ENCODE data around the gene TNFRSF14. TPM values are rescaled to one million over a fixed set of nuclear protein-coding genes. Genes with fewer than 3 reads are reported as not detected.

The TNFRSF14 gene
- total RNA-seq, 2 experiments from 2014 or later = 120 to 123 TPM

DNA sequence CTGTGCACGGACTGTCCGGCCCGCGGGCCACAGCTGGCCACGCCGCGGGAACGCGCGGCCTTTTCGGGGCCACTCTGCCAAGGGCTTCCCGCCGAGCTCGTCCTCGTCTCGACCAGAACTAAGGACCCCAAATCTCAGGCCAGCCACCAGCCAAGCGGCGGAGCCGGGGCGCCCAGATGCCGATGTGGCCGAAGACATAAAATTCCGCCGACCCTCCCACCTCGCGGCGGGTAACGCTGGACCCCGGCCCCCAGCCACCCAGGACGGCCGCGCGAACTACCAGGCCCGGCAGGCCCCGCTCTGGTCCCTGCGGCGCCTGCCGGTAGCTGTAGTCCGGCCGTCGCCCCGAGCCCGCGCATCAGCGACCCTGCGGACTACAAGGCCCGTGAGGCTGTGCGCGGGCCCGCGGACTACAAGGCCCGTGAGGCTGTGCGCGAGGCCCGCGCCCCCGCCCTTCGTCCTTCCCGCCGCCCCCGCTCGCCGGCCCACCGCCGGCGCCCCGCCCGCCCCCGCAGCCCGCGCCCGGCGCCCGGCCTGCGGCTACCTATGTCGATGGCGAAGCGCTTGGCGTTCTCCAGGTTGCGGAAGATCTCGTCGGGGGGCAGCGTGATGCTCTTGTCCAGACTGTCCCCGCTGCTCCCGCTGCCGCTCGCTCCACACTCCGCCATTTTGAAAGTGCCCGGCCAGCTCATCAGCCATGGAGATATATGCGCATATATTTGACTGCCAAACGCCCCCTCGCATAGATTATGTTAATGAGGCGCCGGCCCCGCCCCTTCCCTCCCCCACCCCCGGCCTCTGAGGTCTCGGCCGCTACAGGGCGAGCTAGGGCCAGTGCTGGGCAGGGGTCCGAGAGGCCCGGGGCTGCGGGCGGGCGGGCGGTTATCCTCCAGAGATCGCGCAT lies 30.0 kb upstream of the TNFRSF14 start, which contains the start of gene PANK4:
PANK4 (minus strand) TSS at position 677 of the 904 bp plus-strand sequence; CDS start at position 668, 9 bp downstream.
- peaks cover 3% of the 10 kb centered on the region for H3K27me3 Mint-ChIP-seq (ENCODE audit: low read depth)
- H3K27ac Mint-ChIP-seq = peak within 1 kb of the TSS; percentile 97
- peaks cover 47% of the 10 kb centered on the region for H3K4me1 Mint-ChIP-seq (ENCODE audit: low read depth)
- DNase-seq = peak; percentile 90
- H3K9me3 Mint-ChIP-seq = no peaks in the 10 kb centered on the region
- peaks cover 6% of the 10 kb centered on the region for H3K36me3 Mint-ChIP-seq (ENCODE audit: low read depth)
- H3K4me3 Mint-ChIP-seq = peak within 1 kb of the TSS; percentile 87
- intact Hi-C loops (cut with micrococcal nuclease) = loop anchor here (1.0 to 5.0 kb wide), 6 partner anchors 21 to 329 kb away; partner anchors contain the start of gene PRXL2B
- CTCF ChIA-PET = interaction anchor here (0.7 to 2.1 kb wide), 2 partner anchors 20 to 21 kb away, joined by 3 to 10 read pairs; no protein-coding TSS in a partner anchor

DNA sequence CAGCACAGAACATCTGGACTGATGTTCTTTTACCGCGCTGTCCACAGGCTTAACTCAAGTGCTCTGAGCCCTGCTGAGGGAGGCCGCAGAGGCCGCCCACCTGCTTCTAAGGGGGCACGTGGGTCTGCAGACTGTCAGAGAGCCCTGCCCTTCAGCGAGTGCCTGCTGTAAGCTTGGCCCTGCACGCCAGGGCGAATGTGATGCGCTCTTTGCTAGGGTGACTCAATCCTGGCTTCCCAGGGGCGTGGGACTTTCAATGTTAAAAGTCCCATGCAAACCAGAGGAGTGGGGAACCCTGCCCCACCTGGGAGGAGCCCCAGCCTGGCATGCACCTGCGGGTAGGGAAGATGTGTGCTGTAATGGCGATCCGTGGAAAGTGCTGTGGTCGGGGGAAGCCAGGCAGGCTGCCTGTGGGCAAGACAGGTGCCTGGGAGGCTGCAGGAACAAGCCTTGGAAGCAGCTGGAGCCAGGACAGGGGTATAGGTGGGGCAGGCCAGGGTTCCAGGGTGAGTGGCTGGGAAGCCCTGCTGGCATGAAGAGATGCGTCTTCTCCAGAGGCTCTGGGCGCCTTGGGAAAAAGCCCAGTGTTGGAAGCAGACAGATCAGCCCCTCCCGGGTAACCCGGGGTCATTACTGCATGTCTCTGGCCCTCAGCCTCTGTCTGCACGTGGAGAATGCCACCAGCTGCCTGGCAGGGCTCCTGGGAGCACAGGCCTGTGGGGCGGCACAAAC lies 29.2 kb upstream of the TNFRSF14 start:
- Mint-ChIP-seq H3K27me3 (ENCODE audit: low read depth) (peaks cover 7% of the 10 kb centered on the region), H3K36me3 (ENCODE audit: low read depth) (peaks cover 6% of the 10 kb centered on the region), H3K4me1 (ENCODE audit: low read depth) (peaks cover 47% of the 10 kb centered on the region), H3K9me3 (no peaks in the 10 kb centered on the region), H3K27ac (no peak overlapping the region), H3K4me3 (peak overlapping the region; percentile 87)
- CTCF ChIA-PET = no interaction called here
- intact Hi-C loops (cut with micrococcal nuclease) = loop anchor here (1.0 to 5.0 kb wide), 6 partner anchors 20 to 330 kb away; partner anchors contain the start of gene PRXL2B
- peak; percentile 88 for DNase-seq

DNA sequence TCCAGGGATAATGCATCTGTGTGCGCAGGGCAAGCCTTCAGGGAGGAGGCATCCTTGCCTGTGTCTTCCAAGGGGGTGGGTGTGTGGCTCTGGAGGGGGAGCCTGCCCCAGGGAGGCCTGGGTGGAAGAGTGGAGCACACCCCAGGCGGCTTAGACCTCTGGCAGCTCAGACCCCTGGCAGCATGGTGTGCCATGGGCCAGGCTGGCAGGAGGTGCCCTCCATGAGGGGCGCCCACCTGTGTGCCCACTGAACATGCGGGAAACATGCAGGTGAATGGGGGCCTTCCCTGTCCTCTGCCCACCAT lies 28.7 kb upstream of the TNFRSF14 start:
- no peak overlapping the region for H3K27ac Mint-ChIP-seq

DNA sequence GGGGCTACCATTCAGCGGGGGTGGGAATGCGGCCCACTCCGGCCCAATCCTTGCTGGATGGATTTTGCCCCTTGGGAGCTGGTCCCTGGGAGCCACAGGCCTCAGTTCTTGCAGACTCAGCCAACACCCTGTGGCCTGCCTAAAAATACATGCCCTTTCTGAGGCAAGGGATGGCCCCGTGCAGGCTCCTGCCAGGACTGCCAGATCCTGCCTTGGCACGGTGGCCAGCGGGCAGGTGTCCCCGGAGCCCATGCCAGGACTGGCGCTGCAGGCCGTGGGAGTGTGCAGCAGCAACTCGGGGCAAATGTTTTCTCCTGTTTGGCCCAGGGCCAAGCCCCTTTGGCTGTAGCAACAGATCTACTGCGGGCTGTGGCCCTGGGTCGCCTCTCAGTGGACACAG lies 28.2 kb upstream of the TNFRSF14 start:
- no peak overlapping the region for H3K4me3 Mint-ChIP-seq
- no peaks in the 10 kb centered on the region for H3K9me3 Mint-ChIP-seq
- intact Hi-C loops (cut with micrococcal nuclease) = loop anchor here (5.0 kb wide), 1 partner anchor 331 kb away; no protein-coding TSS in a partner anchor
- DNase-seq = no peak
- peaks cover 2% of the 10 kb centered on the region for H3K36me3 Mint-ChIP-seq (ENCODE audit: low read depth)
- H3K4me1 Mint-ChIP-seq (ENCODE audit: low read depth) = peaks cover 39% of the 10 kb centered on the region
- no peak overlapping the region for H3K27ac Mint-ChIP-seq
- CTCF ChIA-PET = interaction anchor here (0.6 kb wide), 1 partner anchor 21 kb away, joined by 4 read pairs; no protein-coding TSS in a partner anchor
- peaks cover 9% of the 10 kb centered on the region for H3K27me3 Mint-ChIP-seq (ENCODE audit: low read depth)

More for the DNA sequence above, 28.7 kb upstream of the TNFRSF14 start:
- Mint-ChIP-seq H3K27me3 (ENCODE audit: low read depth) (peaks cover 9% of the 10 kb centered on the region), H3K36me3 (ENCODE audit: low read depth) (peaks cover 5% of the 10 kb centered on the region), H3K9me3 (no peaks in the 10 kb centered on the region), H3K4me3 (no peak overlapping the region), H3K4me1 (ENCODE audit: low read depth) (peaks cover 44% of the 10 kb centered on the region)
- intact Hi-C loops (cut with micrococcal nuclease) = loop anchor here (5.0 kb wide), 1 partner anchor 330 kb away; no protein-coding TSS in a partner anchor
- CTCF ChIA-PET = no interaction called here
- no peak for DNase-seq

DNA sequence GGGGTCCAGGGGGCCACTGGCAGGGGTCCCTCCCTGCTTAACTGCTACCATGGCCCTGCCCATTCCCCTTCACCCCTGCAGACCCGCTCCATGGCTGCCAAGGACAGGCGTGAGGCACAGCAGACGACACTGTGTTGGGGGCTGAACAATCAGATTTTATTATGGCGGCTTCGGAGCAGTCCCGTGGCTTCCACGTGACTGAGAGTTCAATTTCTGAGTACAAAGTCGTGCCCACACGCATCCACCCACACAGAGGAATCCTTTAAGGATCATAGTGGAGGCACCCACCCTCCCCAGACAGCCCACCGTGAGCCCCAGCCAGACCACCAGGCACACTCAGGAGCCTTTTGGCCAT lies 27.6 kb upstream of the TNFRSF14 start:
- intact Hi-C loops (cut with micrococcal nuclease) = loop anchor here (5.0 kb wide), 1 partner anchor 331 kb away; no protein-coding TSS in a partner anchor
- CTCF ChIA-PET = no interaction called here
- no peaks in the 10 kb centered on the region for H3K36me3 Mint-ChIP-seq (ENCODE audit: low read depth)
- H3K4me1 Mint-ChIP-seq (ENCODE audit: low read depth) = peaks cover 34% of the 10 kb centered on the region
- H3K4me3 Mint-ChIP-seq = peak overlapping the region; percentile 6
- no peaks in the 10 kb centered on the region for H3K9me3 Mint-ChIP-seq
- no peak overlapping the region for H3K27ac Mint-ChIP-seq
- DNase-seq = no peak
- peaks cover 9% of the 10 kb centered on the region for H3K27me3 Mint-ChIP-seq (ENCODE audit: low read depth)

DNA sequence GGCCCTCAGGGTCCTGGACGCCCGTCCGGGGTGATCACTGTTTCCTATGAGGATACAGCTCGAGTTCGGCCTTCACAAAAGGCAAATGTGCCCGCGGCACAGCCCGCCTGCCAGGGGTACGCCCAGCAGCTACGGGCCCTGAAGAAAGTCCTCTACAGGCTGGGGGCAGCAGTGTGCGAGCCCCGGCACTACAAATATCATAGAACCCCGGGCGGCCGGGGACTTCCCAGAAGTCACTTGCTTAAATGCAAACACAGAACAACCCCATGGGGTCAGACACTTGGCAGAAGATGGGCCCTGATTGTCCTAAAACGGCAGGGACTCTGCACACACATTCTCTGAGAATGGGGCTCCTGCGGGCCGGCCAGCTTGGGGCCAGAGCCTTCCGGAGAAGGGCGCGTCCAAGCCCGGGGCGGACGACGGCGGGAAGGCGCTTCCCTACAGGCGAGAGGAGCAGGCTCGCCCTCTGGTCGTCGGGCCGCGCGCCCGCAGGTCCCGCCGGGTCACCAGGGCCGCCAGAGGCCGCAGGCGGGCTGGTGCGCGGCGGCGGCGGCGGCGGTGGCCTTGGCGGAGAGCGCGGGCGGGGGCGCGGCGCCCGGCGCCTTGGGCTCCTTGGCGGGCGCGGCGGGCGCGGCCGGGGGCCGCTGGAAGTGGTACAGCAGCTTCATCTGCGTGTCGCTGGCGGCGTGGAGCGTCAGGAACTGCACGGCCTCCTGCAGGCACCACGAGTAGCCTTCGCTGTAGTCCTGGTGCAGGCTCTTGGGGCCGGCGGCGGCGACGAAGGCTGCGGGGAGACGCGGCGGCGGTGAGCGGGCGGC lies 27.0 kb upstream of the TNFRSF14 start:
- CTCF ChIA-PET = interaction anchor here (1.2 kb wide), 1 partner anchor 18 kb away, joined by 4 read pairs; no protein-coding TSS in a partner anchor
- intact Hi-C loops (cut with micrococcal nuclease) = loop anchor here (5.0 kb wide), 1 partner anchor 332 kb away; no protein-coding TSS in a partner anchor
- Mint-ChIP-seq H3K9me3 (no peaks in the 10 kb centered on the region), H3K4me3 (peak overlapping the region; percentile 60), H3K36me3 (ENCODE audit: low read depth) (no peaks in the 10 kb centered on the region), H3K4me1 (ENCODE audit: low read depth) (peaks cover 29% of the 10 kb centered on the region), H3K27me3 (ENCODE audit: low read depth) (peaks cover 9% of the 10 kb centered on the region), H3K27ac (no peak overlapping the region)
- peak; percentile 46 for DNase-seq

DNA sequence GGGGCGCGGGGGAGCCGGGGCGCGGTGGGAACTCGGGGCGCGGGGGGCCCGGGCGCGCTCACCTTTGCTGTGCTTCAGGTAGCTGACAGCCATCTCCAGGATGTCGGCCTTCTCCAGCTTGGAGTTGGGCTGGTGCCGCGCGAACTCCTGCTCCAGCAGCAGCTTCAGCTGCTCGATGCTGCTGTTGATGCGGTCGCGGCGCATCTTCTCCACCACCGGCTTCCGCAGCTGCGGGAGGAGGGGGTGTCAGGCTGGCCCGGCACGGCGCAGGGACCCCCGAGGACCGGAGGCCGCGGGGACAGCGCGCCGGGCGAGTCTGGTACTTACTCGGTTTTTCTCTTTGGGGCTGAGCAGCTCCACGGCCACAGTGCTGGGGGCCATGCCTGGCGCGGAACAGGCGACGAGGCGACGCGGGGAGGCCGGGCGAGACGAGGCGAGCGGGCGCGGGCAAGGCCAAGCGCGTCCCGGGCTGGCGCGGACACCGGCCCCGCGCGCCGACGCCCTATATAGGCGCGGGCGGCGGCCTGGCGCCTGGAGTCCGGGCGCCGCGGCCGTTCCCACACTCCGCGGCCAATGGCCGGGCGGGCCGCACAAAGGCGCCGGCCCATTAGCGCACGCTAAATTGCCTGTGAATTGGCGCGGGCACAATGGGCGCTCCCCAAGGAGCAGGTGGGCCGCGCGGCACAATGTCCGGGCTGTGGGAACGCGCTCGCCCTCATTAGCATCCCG lies 26.2 kb upstream of the TNFRSF14 start, which contains the start of gene HES5:
HES5 (minus strand) TSS at position 480 of the 729 bp plus-strand sequence; CDS start at position 381, 99 bp downstream.
- H3K27ac Mint-ChIP-seq = no peak within 1 kb of the TSS
- CTCF ChIA-PET = interaction anchor here (0.8 to 1.2 kb wide), 4 partner anchors 10 to 17 kb away, joined by 3 to 4 read pairs (median 3); no protein-coding TSS in a partner anchor
- DNase-seq = no peak
- peaks cover 9% of the 10 kb centered on the region for H3K27me3 Mint-ChIP-seq (ENCODE audit: low read depth)
- no peaks in the 10 kb centered on the region for H3K36me3 Mint-ChIP-seq (ENCODE audit: low read depth)
- intact Hi-C loops (cut with micrococcal nuclease) = loop anchor here (5.0 kb wide), 1 partner anchor 333 kb away; no protein-coding TSS in a partner anchor
- H3K9me3 Mint-ChIP-seq = no peaks in the 10 kb centered on the region
- H3K4me1 Mint-ChIP-seq (ENCODE audit: low read depth) = peaks cover 21% of the 10 kb centered on the region
- H3K4me3 Mint-ChIP-seq = peak within 1 kb of the TSS; percentile 60

DNA sequence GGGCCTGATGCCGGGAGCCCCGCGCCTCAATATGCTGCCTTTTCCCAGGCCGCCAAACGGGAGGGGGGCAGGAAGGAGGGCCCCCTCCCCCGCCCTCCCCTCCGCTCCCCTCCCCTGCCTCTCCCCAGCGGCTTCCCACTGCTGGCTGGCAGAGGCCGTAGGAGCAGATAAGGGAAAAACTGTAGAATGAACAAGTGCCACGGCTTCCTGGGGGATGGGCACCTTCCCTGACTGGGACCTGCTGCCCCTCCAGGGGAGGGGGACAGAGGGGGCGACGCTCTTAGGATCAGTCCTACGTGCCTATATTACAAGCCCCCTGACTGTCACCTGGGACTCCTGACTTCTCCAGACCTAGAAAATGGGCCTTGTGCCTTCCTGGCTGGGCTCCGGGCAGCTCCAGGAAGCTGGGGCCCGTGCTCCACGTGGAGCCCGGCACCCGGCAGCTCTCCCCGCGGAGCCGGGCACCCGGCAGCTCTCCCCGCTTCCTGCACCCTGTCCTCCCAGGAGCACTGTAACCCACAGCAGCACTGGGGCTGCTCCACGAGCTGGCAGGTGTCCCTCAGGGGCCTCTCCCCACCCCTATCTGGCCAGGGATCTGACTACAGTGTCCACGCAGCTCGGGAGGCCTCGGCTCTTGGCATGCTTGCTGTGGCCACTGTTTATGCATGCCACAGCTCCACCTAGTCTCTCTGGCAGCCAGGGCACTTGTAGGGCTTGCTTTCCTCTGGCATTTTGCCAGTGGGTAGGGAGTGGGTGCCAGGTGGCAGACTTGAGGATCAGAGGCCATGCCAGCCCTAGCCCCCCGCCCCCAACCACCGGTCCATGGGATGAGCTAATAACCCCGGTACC lies 25.4 kb upstream of the TNFRSF14 start:
- peaks cover 9% of the 10 kb centered on the region for H3K27me3 Mint-ChIP-seq (ENCODE audit: low read depth)
- no peaks in the 10 kb centered on the region for H3K9me3 Mint-ChIP-seq
- no peaks in the 10 kb centered on the region for H3K36me3 Mint-ChIP-seq (ENCODE audit: low read depth)
- peak overlapping the region; percentile 36 for H3K4me3 Mint-ChIP-seq
- no peak for DNase-seq
- H3K4me1 Mint-ChIP-seq (ENCODE audit: low read depth) = peaks cover 16% of the 10 kb centered on the region
- intact Hi-C loops (cut with micrococcal nuclease) = no loop called here
- H3K27ac Mint-ChIP-seq = no peak overlapping the region
- CTCF ChIA-PET = interaction anchor here (0.8 to 1.1 kb wide), 3 partner anchors 9 to 17 kb away, joined by 3 read pairs; no protein-coding TSS in a partner anchor

DNA sequence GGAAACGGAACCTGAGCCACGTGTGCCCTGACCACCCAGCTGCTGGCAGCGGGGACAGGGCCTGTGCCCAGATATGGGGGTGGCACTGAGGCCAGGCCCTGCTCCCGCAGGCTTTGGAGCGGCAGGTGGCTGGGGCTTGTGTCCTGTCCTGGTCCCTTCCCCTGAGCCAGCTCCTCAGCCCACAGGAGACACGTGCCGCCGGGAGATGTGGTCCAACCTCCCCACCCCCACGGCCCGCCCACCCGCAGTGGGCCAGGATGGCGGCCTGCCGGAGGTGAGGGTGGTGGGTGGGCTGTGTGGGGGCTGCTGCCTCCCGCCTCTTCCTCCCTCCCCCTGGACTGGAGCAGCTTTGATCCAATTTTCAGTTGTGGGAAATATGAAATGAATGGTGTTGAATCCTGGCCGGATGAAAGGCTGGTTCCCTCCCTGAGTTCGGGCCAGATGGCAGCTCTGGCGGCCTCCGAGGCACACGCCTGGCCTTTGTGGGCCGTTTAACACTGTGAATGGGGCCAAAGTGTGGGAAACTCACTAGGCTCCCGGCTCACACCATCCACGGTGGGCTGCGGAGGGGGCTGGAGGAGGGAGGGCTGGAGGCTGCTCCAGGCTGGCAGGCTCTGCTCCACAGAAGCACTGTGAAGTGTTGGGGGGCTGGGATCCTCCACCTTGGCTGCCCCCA lies 23.5 kb upstream of the TNFRSF14 start:
- Mint-ChIP-seq H3K9me3 (no peaks in the 10 kb centered on the region), H3K4me1 (ENCODE audit: low read depth) (peaks cover 11% of the 10 kb centered on the region), H3K27me3 (ENCODE audit: low read depth) (peaks cover 9% of the 10 kb centered on the region), H3K4me3 (no peak overlapping the region), H3K27ac (no peak overlapping the region), H3K36me3 (ENCODE audit: low read depth) (no peaks in the 10 kb centered on the region)
- DNase-seq = no peak
- CTCF ChIA-PET = no interaction called here
- intact Hi-C loops (cut with micrococcal nuclease) = no loop called here

DNA sequence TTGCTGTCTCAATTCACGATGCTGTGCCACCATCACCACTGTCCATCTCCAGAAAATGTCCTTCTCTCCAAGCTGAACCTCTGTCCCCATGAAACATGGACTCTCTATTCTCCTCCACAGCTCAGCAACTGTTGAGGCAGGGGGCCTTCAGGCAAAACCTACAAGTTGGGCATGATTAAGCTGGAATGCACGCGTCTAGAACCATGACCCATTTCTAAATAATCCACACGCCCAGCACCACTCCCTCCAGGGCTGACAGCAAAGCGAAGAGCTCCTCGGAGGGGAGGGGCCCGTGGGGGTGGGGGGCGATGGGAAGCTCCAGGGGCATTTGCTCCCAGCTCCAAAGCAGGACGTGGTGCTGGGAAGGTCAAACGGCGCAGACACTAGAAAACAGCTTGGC lies 22.8 kb upstream of the TNFRSF14 start:
- no peak overlapping the region for H3K4me3 Mint-ChIP-seq

More for the DNA sequence above, 22.8 kb upstream of the TNFRSF14 start:
- Mint-ChIP-seq H3K9me3 (no peaks in the 10 kb centered on the region), H3K27me3 (ENCODE audit: low read depth) (peaks cover 9% of the 10 kb centered on the region), H3K4me1 (ENCODE audit: low read depth) (peaks cover 11% of the 10 kb centered on the region), H3K36me3 (ENCODE audit: low read depth) (no peaks in the 10 kb centered on the region), H3K27ac (no peak overlapping the region)
- no peak for DNase-seq
- CTCF ChIA-PET = no interaction called here
- intact Hi-C loops (cut with micrococcal nuclease) = no loop called here

Data from activated naive CD4-positive, alpha-beta T cell treated with anti-CD3 and anti-CD28 coated beads for 36 hours (primary cell).